Measurements from ENCODE around the gene ZDHHC3. TPM values are rescaled to one million over a fixed set of nuclear protein-coding genes. Genes with fewer than 3 reads are reported as not detected.
A peak's percentile ranks its signal among the peaks of the same experiment; 100 is the strongest.

Gene ZDHHC3
- total RNA-seq, 2 donors from 2014 or later: 64.6 to 91.7 TPM

DNA sequence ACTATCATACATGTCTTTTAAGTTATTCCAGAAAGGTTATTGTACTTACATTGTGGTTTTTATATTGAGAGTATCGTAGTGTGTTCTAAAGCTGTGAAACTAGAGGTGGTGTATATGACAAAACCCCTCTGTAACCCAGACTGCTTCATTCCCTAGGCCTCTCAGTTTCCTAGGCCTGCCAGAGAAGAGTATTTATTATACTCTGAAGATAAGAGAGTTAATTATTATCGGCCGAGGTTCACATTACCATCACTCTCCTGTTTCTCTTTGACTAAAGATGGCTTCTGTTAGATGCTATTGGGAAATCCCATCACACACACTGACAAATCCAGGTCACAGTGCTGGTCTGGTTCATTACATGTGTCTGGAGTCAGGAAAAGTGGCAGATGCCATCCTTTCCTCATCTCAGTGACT, 20.6 kb upstream of the ZDHHC3 start:
- H3K4me3 ChIP-seq: no peak overlapping the region
- H3K4me1 ChIP-seq (replicated peaks): no peaks in the 10 kb centered on the region
- DNase-seq (ENCODE audit: low spot score): no peak
- no peaks in the 10 kb centered on the region for H3K36me3 ChIP-seq
- TF ChIP-seq, protein P1, sequence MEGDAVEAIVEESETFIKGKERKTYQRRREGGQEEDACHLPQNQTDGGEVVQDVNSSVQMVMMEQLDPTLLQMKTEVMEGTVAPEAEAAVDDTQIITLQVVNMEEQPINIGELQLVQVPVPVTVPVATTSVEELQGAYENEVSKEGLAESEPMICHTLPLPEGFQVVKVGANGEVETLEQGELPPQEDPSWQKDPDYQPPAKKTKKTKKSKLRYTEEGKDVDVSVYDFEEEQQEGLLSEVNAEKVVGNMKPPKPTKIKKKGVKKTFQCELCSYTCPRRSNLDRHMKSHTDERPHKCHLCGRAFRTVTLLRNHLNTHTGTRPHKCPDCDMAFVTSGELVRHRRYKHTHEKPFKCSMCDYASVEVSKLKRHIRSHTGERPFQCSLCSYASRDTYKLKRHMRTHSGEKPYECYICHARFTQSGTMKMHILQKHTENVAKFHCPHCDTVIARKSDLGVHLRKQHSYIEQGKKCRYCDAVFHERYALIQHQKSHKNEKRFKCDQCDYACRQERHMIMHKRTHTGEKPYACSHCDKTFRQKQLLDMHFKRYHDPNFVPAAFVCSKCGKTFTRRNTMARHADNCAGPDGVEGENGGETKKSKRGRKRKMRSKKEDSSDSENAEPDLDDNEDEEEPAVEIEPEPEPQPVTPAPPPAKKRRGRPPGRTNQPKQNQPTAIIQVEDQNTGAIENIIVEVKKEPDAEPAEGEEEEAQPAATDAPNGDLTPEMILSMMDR (IDR thresholded peaks at IDR 0.05): no peak
- no peak for TF ChIP-seq POLR2AphosphoS5 (IDR thresholded peaks at IDR 0.05)
- H3K27me3 ChIP-seq (replicated peaks; ENCODE audit: insufficient read depth): no peaks in the 10 kb centered on the region
- WGBS: 47% methylated on average over 3 of the region's 3 CpGs
- intact Hi-C loops (cut with DNase I): no loop called here
- H3K9me3 ChIP-seq: no peaks in the 10 kb centered on the region
- H3K27ac ChIP-seq: no peak overlapping the region

- Histone ChIP-seq H3K4me3 (no peak overlapping the region), H3K36me3 (no peaks in the 10 kb centered on the region), H3K27me3 (replicated peaks; ENCODE audit: insufficient read depth) (no peaks in the 10 kb centered on the region), H3K9me3 (no peaks in the 10 kb centered on the region), H3K4me1 (replicated peaks) (no peaks in the 10 kb centered on the region), H3K27ac (peak overlapping the region in 1 of 2 donors; percentile 1)
- DNase-seq (ENCODE audit: low spot score): no peak
- TF ChIP-seq POLR2AphosphoS5 (IDR thresholded peaks at IDR 0.05): no peak
- TF ChIP-seq, protein P1 (IDR thresholded peaks at IDR 0.05): no peak
- TF ChIP-seq POLR2A (IDR thresholded peaks at IDR 0.05): no peak
- intact Hi-C loops (cut with DNase I): no loop called here
- 55% methylated on average over 8 of the region's 8 CpGs for WGBS
These were observed 19.3 kb upstream of the ZDHHC3 start for GRCh38 chr3:44995142-44995770.

GRCh38 chr3:44993471-44994205, 17.7 kb upstream of the ZDHHC3 start:
- TF ChIP-seq POLR2A (IDR thresholded peaks at IDR 0.05) (no peak), POLR2AphosphoS5 (IDR thresholded peaks at IDR 0.05) (no peak)
- TF ChIP-seq, protein P1 (IDR thresholded peaks at IDR 0.05): no peak
- H3K4me3 ChIP-seq: no peak overlapping the region
- H3K27me3 ChIP-seq (replicated peaks; ENCODE audit: insufficient read depth): no peaks in the 10 kb centered on the region
- H3K36me3 ChIP-seq: no peaks in the 10 kb centered on the region
- no peak for DNase-seq (ENCODE audit: low spot score)
- H3K4me1 ChIP-seq (replicated peaks): no peaks in the 10 kb centered on the region
- intact Hi-C loops (cut with DNase I): no loop called here
- H3K27ac ChIP-seq: no peak overlapping the region
- H3K9me3 ChIP-seq: no peaks in the 10 kb centered on the region

- Histone ChIP-seq H3K4me3 (no peak overlapping the region), H3K27me3 (replicated peaks; ENCODE audit: insufficient read depth) (no peaks in the 10 kb centered on the region), H3K36me3 (no peaks in the 10 kb centered on the region), H3K27ac (no peak overlapping the region), H3K4me1 (replicated peaks) (no peaks in the 10 kb centered on the region), H3K9me3 (no peaks in the 10 kb centered on the region)
- 68% methylated on average over 7 of the region's 7 CpGs for WGBS
- intact Hi-C loops (cut with DNase I): no loop called here
- no peak for DNase-seq (ENCODE audit: low spot score)
- TF ChIP-seq POLR2AphosphoS5 (IDR thresholded peaks at IDR 0.05) (no peak), POLR2A (IDR thresholded peaks at IDR 0.05) (no peak)
- TF ChIP-seq, protein P1 (IDR thresholded peaks at IDR 0.05): peak in 2 of 4 experiments; percentile 18 to 36
These were observed 16.8 kb upstream of the ZDHHC3 start for GRCh38 chr3:44992555-44993470.
